ENCODE measurements around the gene CCND1.
"Not testable (repeated sequence)": the region's sequence is repeated elsewhere in the genome, so short reads cannot be mapped to it uniquely, and the experiment has no call there.

Gene CCND1

DNA sequence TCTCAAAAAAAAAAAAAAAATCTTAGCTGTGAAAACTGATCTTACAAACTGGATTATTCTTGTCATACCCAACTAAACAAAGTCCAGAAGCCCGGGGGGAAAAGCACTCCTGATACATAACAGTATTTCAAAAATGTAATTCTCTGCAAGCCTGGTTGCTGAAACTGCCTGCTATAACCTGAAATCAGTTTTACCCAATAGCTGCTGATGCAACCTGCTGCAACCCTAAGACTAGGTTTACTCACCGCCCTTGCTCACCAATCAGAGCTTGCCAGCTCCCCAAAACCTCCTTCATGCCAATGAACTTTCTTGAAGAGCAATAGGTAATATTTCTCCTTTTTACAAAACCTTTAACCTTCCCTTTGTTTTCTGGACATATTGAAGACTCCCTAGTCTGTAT is 50.5 kb downstream of the CCND1 start:
- DNase-seq (ENCODE audit: low read depth), result no peak

DNA sequence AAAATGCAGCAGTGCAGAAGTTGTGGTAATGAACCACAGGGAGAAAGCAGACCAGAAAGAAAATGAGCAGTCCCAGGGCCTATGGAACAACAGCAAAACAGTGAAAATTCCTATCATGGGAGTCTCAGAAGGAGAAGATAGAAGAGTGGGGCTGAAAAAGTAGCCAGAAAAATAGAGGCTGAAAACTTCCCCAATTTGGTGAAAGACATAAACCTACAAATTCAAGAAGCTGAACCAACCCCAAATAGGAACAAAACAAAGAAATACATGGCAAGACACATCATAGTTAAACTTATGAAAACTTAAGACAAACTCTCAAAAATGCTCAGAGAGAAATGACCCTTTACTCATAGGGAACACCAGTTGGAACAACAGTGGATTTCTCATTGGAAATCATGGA is 51.5 kb downstream of the CCND1 start:
- DNase-seq (ENCODE audit: low read depth), result no peak

DNA sequence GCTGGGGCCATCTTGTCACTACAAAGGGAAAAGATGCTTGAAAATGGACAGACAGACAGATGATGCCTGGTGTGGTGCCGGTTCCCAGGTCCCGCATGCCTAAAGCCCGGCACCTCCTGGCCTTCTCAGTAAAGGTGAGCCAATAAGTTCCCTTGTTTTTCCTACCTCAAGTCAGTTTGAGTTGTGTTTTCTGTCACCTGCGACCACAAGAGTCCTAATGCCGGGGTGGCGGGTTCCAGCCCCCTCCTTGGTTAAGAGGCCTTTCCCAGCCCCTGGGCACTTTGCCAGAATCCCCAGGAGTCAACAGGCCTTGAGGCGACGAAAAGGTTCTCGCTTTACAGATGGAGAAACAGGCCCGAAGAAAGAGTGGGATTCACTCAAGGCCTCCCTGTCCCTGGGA is 53.8 kb downstream of the CCND1 start:
- DNase-seq (ENCODE audit: low read depth), result no peak

DNA sequence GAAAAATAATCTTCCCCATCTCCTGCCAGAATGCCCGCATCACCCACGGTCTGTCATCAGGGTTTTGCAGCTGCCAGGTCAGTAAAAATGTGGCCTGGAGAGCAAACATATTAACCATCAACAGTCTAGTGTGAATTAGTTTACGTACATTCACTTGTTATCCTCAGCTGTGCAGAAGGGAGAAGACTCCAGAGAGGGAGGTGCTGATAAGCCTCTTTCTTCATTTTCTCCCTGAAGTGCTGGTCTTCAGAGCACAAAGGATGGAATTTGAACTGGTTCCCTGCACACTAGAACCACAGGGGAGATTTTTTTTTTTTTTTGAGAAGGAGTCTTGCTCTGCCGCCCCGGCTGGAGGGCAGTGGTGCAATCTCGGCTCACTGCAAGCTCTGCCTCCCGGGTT is 54.6 kb downstream of the CCND1 start:
- DNase-seq (ENCODE audit: low read depth), result no peak

DNA sequence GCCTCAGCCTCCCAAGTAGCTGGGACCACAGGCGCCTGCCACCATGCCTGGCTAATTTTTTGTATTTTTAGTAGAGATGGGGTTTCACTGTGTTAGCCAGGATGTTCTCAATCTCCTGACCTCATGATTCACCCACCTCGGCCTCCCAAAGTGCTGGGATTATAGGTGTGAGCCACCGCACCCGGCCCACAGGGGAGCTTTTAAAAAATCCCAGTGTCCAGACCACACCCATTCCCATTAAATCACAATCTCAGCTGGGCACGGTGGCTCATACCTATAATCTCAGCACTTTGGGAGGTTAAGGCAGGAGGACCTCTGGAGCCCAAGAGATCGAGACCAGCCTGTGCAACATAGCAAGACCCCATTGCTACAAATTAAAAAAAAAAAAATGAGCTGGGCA is 55.0 kb downstream of the CCND1 start:
- not testable (repeated sequence) for DNase-seq (ENCODE audit: low read depth)

DNA sequence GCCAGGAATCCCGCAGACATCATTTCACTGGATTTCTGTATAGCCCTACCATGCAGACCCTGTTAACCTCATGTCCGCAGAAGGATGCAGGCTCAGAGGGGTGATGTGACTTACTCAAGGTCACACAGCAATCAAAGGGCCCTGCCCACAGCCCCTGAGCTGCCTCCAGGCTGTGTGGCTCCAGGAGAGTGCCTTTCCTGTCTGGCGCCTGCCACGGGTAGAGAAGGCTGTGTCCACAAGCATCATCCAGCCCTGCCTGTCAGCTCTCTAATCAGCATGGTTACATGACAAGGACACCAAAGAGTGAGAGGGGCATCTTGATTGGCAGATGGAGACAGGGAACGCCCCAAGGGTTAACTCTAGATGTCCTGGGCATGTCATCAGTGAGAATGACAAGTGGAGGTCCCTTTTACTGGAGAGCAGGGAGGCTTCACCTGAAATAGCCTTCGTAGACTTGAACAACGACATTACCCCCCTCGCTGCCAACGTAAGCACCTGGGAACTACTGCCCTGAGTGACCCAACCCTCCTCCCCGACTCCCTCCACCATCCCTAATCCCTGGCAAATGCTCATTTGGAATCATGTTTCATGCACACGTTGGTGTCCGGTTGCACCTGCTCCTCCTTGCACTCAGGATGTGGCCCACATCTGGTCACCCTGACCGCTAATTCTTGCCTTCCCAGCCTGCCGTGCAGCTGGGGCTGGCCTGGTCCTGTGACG is 56.0 kb downstream of the CCND1 start:
- DNase-seq (ENCODE audit: low read depth), result no peak

DNA sequence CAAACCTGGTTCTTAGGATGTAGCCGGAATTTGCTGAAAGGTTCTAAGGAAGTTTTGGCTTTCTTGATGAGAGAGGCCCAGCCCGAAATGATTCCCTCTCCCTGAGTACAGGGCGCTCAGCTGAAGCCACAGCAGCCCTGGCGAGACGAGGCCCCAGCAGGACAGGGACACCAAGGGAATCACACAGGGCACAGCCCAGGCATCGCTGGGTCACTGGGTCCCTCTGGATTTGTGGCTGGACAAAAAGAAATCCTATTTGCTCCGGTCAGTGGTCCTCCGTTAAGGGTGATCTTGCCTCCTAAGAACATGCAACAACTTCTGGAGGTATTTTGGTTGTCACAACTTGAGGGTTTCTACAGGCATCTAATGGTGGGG is 56.5 kb downstream of the CCND1 start:
- DNase-seq (ENCODE audit: low read depth), result no peak

DNA sequence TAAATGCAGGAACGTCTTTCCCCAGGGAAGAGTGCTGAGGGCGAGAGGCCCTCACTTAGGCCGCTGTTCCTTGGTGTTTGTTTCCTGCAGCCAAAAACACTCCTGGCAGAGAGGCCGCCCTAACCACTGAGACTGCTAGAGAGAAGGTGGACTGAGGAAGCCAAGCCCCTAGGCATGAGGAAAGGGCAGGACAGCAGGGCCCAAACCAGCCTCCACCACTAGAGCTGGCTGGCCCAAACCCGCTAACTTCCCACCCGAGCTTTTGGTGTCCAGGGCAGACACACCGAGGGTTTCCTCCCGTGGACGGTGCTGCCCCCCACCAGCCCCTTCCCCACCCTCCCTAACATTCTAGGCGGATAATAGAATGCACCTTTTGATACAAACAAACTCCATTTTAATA is 56.9 kb downstream of the CCND1 start:
- DNase-seq (ENCODE audit: low read depth), result no peak

DNA sequence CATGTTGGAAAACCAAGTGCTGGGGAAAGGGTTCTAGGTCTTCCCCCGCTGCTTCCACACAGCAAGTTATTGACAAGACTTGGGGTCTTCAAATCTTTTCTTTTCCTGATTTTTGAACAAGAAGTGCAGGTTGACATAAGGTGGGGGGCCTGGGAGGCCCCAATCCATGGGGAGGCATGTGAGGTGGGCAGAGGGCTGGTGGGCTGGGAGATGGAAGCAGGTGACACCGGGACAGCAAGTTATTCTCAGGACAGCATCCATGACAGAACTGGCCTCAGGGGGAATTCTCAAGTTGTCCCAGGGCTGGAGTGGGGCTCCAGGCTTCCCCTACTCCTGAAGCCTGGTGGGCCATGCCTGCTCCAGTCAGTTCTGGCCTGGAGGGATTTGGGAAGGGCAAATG is 57.4 kb downstream of the CCND1 start:
- DNase-seq (ENCODE audit: low read depth), result no peak

DNA sequence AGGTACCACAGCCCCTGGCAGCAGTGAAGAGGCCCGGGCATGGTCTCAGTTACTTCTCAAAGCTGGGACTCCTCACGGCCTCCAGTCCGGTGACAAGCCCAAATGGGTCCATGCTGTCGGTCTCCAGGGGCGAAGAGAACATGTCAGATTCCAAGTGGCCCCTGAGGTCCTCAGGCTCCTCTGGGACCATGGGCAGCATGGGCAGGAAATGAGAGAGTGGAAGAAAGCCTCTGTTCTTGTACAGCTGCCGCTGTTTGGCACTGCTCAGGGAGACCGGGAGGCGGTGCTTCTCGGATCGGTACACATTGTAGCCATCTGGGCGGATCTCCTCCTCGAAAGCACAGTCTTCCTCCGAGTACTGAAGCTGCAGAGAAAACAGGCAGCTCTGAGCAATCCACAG is 58.3 kb downstream of the CCND1 start:
- DNase-seq (ENCODE audit: low read depth), result peak; percentile 21

DNA sequence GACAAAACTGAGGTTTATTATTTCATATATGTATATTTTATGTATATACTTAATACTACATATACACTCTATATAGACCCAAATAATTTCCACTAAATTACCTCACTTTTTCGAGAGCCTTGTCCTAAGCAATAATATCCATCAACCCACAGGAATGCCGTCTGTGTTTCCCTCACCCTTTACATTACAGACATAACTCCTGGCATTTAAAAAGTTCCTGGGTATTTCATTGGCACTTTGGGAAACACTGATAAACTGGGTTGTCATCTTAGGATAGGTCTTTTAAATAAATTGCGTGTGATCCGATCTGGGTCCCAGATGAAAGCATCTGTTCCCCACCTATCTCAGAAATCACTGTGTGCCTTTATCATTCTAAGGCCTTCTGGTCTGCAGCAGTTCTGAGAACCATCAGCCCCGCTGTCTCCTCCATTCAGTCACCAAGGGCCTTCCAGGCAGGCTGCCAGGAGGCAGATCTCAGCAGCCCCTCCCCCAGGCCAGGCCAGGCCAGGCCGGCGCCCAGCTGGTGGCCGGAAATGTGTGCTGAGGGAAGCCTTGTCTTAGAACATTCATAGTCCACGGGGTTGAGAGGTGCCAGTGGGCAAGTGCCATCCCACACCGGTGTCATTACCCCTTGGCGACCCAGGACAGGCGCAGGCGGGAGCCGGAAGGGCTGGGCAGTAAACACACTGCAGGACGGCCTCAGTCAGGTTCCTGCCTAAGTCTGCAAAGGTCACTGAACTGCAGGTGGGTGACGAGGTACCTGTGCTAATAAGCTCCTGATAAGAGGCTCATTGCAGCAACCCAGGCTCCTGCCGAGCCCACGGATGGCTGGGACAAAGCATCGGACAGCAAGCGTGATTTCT is 59.6 kb downstream of the CCND1 start:
- DNase-seq (ENCODE audit: low read depth), result peak; percentile 41

DNA sequence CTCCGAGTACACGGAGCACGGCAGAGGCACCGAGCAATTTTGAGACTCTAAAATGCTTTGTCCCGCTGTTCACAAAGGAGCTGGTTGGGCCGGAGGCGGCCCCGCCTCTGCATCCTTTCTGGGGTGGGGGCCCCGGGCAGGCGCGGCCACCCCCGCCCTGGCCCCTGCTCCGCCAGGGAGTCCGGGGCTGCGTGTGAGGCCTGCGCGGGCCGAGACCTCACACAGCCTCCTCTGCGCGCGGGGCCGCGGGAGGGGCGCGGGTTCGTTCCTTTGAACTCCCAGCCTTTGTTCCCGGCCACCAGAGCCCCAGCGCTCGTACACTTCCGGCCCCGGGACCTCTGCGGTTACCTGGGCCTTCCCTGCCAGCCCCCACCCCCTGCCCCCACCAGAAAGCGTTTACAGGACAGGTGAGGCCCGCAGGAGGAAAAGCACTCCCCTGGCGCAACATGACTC is 61.3 kb downstream of the CCND1 start:
- no peak for DNase-seq (ENCODE audit: low read depth)

DNA sequence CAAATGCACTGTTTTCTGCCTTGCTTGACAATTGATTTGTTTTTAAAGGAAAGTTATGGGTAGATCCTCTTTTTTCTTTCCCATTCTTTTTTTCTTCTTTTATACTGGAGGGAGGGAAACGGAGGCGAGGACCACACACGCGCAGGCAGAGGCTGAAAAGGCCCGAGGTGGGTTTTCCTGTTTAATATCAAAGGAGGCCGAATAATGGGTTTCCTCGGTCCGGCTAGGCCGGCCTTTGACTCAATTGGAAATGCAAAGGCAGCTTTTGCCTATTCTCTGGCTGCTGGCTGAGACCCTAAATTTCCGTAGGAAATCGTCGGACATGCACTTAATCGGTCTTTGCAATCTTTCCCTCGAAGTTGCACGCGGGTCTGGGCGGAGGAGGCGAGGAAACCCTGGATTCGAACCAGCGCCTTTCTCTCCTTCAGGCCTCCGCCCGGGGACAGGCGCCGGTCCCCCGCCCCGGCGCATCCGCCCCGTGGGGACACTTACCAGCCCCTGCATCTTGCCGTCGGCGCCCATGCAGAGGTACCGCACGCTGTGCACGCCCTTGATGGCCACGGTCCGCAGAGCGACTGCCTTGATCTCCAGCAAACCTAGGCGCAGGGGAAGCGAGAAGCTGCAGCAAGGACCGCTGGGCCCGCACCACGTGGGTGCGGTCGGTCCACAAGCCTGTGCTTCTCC is 62.0 kb downstream of the CCND1 start:
- no peak for DNase-seq (ENCODE audit: low read depth)

DNA sequence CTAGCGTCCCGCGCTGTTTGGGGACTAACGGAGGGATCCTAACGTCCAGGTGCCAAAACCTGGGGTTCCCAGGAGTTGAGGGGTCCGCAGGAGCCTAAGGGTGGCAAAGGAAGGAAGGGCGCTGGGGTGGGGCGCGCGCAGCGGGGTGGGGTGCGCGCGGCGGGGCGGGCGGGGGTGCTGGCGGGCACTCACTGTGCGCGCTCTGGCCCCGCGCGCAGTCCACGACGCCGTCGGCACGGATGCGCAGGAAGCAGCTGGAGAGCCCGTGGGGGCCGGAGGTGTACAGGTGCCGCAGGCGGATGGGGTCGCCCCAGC is 62.5 kb downstream of the CCND1 start:
- DNase-seq (ENCODE audit: low read depth), result no peak
